SK-N-MC (cell line): Measurements from ENCODE around the gene PERM1.
"Not testable (repeated sequence)": the region's sequence is repeated elsewhere in the genome, so short reads cannot be mapped to it uniquely, and the experiment has no call there.

Experiments
- DNase-seq: peaks from one replicate; pipeline ENCODE4 v3.0.0-alpha.2; 2011; ENCODE audit warnings: low read depth, low spot score
- H3K27ac ChIP-seq: fragments of 200-600 bp; sonication (generic); 2 replicates; pipeline ENCODE4 v1.5.1; 2016; ENCODE audit warnings: mixed run types
- H3K36me3 ChIP-seq: fragments of 200-600 bp; sonication (generic); 2 replicates; pipeline ENCODE4 v1.6.1; 2017; ENCODE audit warnings: antibody characterized with exemption, low read length, mixed read lengths; ENCODE audit not compliant: insufficient read depth
- H3K4me3 ChIP-seq: fragments of 200-600 bp; sonication (generic); 2 replicates; pipeline ENCODE4 v1.5.1; 2016
- H3K9ac ChIP-seq: fragments of 200-600 bp; sonication (generic); 2 replicates; pipeline ENCODE4 v1.8.0; 2017; ENCODE audit warnings: mixed run types, mixed read lengths; ENCODE audit not compliant: insufficient read length
- H3K9me3 ChIP-seq: fragments of 200-600 bp; sonication (generic); 2 replicates; pipeline ENCODE4 v1.6.1; 2017; ENCODE audit warnings: low read depth, mild to moderate bottlenecking, antibody characterized with exemption, low read length, moderate library complexity, mixed read lengths
- EZH2 ChIP-seq: fragments of 200-600 bp; sonication (generic); IDR thresholded peaks from one replicate; pipeline ENCODE4 v1.6.1; 2017; ENCODE audit warnings: antibody characterized with exemption
- FOXP2 ChIP-seq: optimal IDR thresholded peaks from 2 replicates; pipeline ENCODE3; 2011; ENCODE audit warnings: mild to moderate bottlenecking, moderate library complexity; ENCODE audit not compliant: insufficient read depth; ENCODE audit errors: extremely low read length, control extremely low read depth
- POLR2AphosphoS5 ChIP-seq: IDR thresholded peaks from 2 replicates; pipeline ENCODE4 v1.6.1; 2012; ENCODE audit warnings: mild to moderate bottlenecking, low read depth, low read length, borderline replicate concordance

PERM1 gene

GRCh38 chr1:998995-999724 is 17.3 kb upstream of the PERM1 start:
- Histone ChIP-seq H3K9me3 (no peaks in the 10 kb centered on the region), H3K27ac (peak overlapping the region; percentile 81), H3K4me3 (peak overlapping the region; percentile 98), H3K36me3 (no peaks in the 10 kb centered on the region), H3K9ac (peak overlapping the region; percentile 99)
- TF ChIP-seq POLR2AphosphoS5: no peak
- no peak for TF ChIP-seq FOXP2
- TF ChIP-seq EZH2: no peak
- DNase-seq: no peak

DNA sequence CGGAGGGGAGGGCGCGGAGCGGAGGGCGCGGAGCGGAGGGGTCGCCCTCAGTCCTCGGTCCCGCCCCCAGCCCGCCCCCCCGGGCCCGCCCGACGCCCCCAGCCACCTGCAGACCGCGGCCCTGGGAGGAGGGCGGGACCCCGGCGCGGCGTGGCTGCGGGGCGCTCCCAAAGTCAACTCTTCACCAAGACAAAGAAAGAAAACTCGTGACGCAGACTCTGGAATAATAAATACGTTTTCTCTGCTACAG is 16.8 kb upstream of the PERM1 start:
- Histone ChIP-seq H3K9ac (peak overlapping the region; percentile 99), H3K4me3 (peak overlapping the region; percentile 98)
- no peak for DNase-seq

DNA sequence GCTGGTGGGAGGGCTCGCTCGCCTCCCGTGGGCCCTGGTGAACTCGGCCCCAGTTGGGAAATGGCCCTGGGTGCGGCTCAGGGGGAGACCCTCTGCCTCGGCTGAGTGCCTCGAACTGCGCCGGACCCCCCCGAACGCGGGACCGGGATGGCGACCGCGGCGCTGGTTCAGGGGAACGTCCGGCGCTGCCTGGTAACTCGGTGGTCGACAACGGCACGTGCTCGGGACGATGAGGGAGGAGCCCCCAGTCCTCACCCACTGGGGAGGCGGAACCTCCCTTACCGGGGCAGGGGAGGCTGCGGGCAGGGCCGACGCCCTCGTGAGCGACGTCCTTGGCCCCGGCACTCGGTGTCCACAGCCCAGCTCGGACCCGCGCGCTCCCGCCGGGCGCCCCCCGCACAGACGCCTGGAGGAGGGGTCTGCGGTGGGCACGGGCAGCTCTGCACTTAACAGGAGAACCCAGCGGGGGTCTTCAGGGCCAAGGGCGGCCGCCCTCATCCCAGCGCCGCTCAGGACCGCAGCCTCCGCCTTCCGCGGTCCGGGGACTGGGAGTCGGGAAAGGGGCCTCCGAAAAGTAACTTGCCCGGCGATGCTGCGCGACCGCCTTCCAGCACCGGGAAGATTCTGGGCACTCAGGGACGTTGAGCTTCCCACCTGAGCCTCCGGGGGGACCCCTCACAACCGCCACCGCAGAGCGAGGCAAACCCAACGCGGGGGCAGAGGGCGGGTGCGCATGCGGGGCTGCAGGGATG is 16.3 kb upstream of the PERM1 start:
- H3K4me3 ChIP-seq: peak overlapping the region; percentile 98
- no peak for TF ChIP-seq FOXP2
- TF ChIP-seq EZH2: no peak
- no peak; the same call in 1 of the 2 replicates for TF ChIP-seq POLR2AphosphoS5
- DNase-seq: no peak
- no peak overlapping the region for H3K9ac ChIP-seq
- H3K36me3 ChIP-seq: no peaks in the 10 kb centered on the region
- H3K9me3 ChIP-seq: no peaks in the 10 kb centered on the region
- H3K27ac ChIP-seq: no peak overlapping the region

More for the DNA sequence above, 16.8 kb upstream of the PERM1 start:
- Histone ChIP-seq H3K36me3 (no peaks in the 10 kb centered on the region), H3K27ac (peak overlapping the region; percentile 68), H3K9me3 (no peaks in the 10 kb centered on the region)
- no peak for TF ChIP-seq FOXP2
- peak; percentile 45; the same call in 1 of the 2 replicates for TF ChIP-seq POLR2AphosphoS5

GRCh38 chr1:997713-997992 is 15.8 kb upstream of the PERM1 start:
- Histone ChIP-seq H3K9me3 (no peaks in the 10 kb centered on the region), H3K36me3 (no peaks in the 10 kb centered on the region), H3K4me3 (no peak overlapping the region), H3K27ac (no peak overlapping the region), H3K9ac (no peak overlapping the region)
- DNase-seq: no peak
- TF ChIP-seq EZH2 (no peak), FOXP2 (no peak), POLR2AphosphoS5 (no peak)

GRCh38 chr1:996851-997712 is 15.2 kb upstream of the PERM1 start:
- no peak for DNase-seq
- Histone ChIP-seq H3K9ac (no peak overlapping the region), H3K9me3 (no peaks in the 10 kb centered on the region), H3K36me3 (no peaks in the 10 kb centered on the region), H3K4me3 (no peak overlapping the region), H3K27ac (no peak overlapping the region)
- TF ChIP-seq POLR2AphosphoS5 (no peak), FOXP2 (no peak), EZH2 (no peak)

DNA sequence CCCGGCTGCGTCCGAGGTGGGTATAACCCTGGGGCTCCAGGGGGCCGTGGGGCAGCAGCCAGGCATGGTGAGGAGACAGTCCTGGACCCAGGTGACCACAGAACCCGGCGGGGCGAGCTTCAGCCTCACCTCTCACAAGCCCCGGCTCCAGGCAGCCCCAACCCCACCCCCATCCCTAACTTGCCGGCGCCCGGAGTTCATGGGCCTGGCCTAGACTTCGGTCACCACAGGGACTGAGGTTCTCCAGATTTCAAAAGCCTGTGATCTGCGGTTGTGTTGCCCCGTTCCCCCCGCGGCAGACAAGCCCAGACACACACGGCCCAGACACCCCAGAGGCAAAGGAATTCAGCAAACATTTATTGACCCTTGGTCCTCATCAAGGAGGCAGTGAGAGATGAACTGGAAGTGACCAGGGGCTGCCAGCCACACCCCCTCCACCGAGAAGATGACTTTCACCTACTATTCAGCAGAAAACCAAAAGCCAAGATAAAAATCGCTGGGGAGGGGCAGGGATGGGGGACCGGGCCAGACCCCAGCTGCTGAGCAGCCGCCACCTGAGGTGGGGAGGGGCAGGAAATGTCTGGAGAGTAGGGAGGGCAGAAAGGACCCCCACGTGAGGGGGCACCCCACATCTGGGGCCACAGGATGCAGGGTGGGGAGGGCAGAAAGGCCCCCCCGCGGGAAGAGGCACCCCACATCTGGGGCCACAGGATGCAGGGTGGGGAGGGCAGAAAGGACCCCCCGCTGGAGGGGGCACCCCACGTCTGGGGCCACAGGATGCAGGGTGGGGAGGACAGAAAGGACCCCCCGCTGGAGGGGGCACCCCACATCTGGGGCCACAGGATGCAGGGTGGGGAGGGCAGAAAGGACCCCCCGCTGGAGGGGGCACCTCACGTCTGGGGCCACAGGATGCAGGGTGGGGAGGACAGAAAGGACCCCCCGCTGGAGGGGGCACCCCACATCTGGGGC is 14.1 kb upstream of the PERM1 start:
- DNase-seq: no peak
- no peak overlapping the region for H3K27ac ChIP-seq

DNA sequence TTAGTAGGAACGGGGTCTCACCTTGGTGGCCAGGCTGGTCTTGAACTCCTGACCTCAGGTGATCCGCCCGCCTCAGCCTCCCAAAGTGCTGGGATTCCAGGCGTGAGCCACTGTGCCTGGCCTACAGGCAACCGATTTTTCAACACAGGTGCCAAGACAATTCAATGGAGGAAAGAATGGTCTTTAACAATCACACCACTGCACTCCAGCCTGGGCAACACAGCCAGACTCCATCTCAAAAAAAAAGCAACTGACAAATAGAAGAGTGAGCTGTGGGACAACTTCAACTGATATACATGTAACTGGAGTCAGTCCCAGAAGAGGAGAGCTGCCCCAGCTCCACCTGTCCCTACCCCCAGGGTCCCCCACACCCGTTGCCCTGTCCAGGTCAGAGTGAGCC is 12.7 kb upstream of the PERM1 start:
- not testable (repeated sequence) for H3K9me3 ChIP-seq, H3K36me3 ChIP-seq, H3K4me3 ChIP-seq, H3K27ac ChIP-seq, H3K9ac ChIP-seq, DNase-seq

More for the DNA sequence above, 14.1 kb upstream of the PERM1 start:
- H3K9me3 ChIP-seq: no peaks in the 10 kb centered on the region
- no peak for TF ChIP-seq POLR2AphosphoS5
- TF ChIP-seq FOXP2: no peak
- TF ChIP-seq EZH2: no peak
- no peak overlapping the region for H3K4me3 ChIP-seq
- H3K9ac ChIP-seq: no peak overlapping the region
- H3K36me3 ChIP-seq: no peaks in the 10 kb centered on the region
